ENCODE measurements around the gene CPSF4.

DNA sequence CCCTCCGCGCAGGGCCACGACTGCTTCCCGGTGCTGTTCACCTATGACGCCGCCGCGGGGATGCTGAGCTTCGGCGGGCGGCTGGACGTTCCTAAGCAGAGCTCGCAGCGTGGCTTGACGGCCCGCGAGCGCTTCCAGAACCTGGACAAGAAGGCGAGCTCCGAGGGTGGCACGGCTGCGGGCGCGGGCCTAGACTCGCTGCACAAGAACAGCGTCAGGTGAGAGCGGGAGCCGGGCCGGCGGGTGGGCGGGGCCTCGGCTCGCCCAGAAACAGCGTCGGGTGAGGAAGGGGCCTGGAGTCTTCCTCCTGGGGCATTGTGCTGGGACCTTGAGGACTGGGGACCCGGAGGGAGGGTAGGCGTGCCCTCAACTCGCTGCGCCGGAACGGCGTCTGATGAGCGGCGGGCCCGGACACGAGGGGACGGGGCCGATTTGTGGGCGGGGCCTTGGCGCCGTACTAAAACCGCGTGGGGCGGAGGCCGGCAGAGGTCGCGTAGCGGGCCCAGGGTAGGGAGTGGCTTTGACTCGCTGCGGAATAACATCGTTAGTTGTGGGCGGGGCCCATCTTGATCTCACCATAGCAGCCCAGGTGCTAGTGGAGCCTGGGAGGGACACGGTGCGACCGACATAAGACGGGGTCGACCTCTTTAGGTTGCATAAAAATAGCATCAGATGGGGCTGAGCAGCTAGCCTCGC, 45.9 kb upstream of the CPSF4 start:
- TF ChIP-seq TAF1 (IDR thresholded peaks at IDR 0.05; ENCODE audit: low read depth) (no peak), EP300 (IDR thresholded peaks at IDR 0.05; ENCODE audit: borderline replicate concordance) (no peak), YY1 (IDR thresholded peaks at IDR 0.05; ENCODE audit: low read depth) (no peak), CREB1 (IDR thresholded peaks at IDR 0.05; ENCODE audit: low read depth) (0 out of 2 replicates have a peak, but pooled peaks have one; percentile 21), TCF12 (IDR thresholded peaks at IDR 0.05; ENCODE audit: low read depth) (no peak), CEBPB (IDR thresholded peaks at IDR 0.05) (no peak)
- TF ChIP-seq, protein P1, sequence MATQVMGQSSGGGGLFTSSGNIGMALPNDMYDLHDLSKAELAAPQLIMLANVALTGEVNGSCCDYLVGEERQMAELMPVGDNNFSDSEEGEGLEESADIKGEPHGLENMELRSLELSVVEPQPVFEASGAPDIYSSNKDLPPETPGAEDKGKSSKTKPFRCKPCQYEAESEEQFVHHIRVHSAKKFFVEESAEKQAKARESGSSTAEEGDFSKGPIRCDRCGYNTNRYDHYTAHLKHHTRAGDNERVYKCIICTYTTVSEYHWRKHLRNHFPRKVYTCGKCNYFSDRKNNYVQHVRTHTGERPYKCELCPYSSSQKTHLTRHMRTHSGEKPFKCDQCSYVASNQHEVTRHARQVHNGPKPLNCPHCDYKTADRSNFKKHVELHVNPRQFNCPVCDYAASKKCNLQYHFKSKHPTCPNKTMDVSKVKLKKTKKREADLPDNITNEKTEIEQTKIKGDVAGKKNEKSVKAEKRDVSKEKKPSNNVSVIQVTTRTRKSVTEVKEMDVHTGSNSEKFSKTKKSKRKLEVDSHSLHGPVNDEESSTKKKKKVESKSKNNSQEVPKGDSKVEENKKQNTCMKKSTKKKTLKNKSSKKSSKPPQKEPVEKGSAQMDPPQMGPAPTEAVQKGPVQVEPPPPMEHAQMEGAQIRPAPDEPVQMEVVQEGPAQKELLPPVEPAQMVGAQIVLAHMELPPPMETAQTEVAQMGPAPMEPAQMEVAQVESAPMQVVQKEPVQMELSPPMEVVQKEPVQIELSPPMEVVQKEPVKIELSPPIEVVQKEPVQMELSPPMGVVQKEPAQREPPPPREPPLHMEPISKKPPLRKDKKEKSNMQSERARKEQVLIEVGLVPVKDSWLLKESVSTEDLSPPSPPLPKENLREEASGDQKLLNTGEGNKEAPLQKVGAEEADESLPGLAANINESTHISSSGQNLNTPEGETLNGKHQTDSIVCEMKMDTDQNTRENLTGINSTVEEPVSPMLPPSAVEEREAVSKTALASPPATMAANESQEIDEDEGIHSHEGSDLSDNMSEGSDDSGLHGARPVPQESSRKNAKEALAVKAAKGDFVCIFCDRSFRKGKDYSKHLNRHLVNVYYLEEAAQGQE (IDR thresholded peaks at IDR 0.05; ENCODE audit: low read depth): no peak
- TF ChIP-seq, protein P2, sequence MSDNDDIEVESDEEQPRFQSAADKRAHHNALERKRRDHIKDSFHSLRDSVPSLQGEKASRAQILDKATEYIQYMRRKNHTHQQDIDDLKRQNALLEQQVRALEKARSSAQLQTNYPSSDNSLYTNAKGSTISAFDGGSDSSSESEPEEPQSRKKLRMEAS (IDR thresholded peaks at IDR 0.05): peak; percentile 53
